Spleen (tissue), 7 donors: ENCODE measurements around the gene CHL1.

ENCODE experiments used
- CTCF ChIP-seq, 11 experiments: fragments of 200-600 bp in 7 of 11; fragments of 450-650 bp in 4 of 11; sonication (generic) in 4 of 11; IDR thresholded peaks in 8 of 11; conservative IDR thresholded peaks in 3 of 11; 1 replicate in 7 of 11; 2 replicates in 4 of 11; pipeline versions ENCODE4 v1.4.0 to v1.8.0; 2016 to 2021; ENCODE audit warnings: antibody characterized with exemption in 11 of 11, inconsistent platforms in 4 of 11, mild to moderate bottlenecking in 1 of 11
- POLR2A ChIP-seq, 3 donors: fragments of 450-650 bp; IDR thresholded peaks; one replicate each; pipeline ENCODE4 v1.5.1; 2017; ENCODE audit warnings: antibody characterized with exemption in 3 of 3, mild to moderate bottlenecking in 1 of 3
- donor health status: DM: no; HTN: no; CAD: no; lungs with moderate emphysema.
- donor health status: DM: no; HTN: no; CAD: no.
- donor health status: DM: no; HTN: no; CAD: no.

GRCh38 chr3:325495-325894, 128.9 kb downstream of the CHL1 start:
- TF ChIP-seq CTCF (IDR thresholded peaks at IDR 0.05 in 8 of 11, conservative IDR thresholded peaks at IDR 0.05 in 3 of 11) (no peak), POLR2A (IDR thresholded peaks at IDR 0.05) (no peak)
